H1 (cell line): ENCODE measurements around the gene ARHGEF4. TPM values are rescaled to one million over a fixed set of nuclear protein-coding genes. Genes with fewer than 3 reads are reported as not detected.

Experiments used
- CTCF ChIA-PET: fragments of 300-600 bp; sonication (Branson Sonifier 250); formaldehyde crosslinking; loops from one replicate; lab custom pipeline; 2021; ENCODE audit not compliant: partially characterized antibody; lab: Charles Lee
- POLR2A ChIA-PET: fragments of 300-600 bp; sonication (Branson Sonifier 250); formaldehyde crosslinking; loops from one replicate; lab custom pipeline; 2021; ENCODE audit warnings: inconsistent platforms; ENCODE audit not compliant: partially characterized antibody; lab: Charles Lee
- DNase-seq, 2 experiments: peaks; one replicate each; pipeline versions ENCODE4 v3.0.0 to v3.0.0-alpha.2; 2010 to 2022; ENCODE audit warnings: low spot score in 2 of 2, low read depth in 1 of 2, mixed read lengths in 1 of 2
- FAIRE-seq: peaks from 2 replicates; lab custom pipeline; 2011; peaks lifted over from hg19 to GRCh38; lab: Jason Lieb, UNC
- H2AFZ ChIP-seq: 2 replicates; pipeline ENCODE4 v1.8.1; 2012; ENCODE audit warnings: low read length, inconsistent platforms
- H2AK5ac ChIP-seq: 2 replicates; pipeline ENCODE4 v1.6.1; 2013; ENCODE audit warnings: low read depth, low read length
- H2BK120ac ChIP-seq: replicated peaks from 2 replicates; pipeline ENCODE3; 2013; ENCODE audit warnings: low read depth, low read length, inconsistent platforms
- H2BK12ac ChIP-seq: 2 replicates; pipeline ENCODE4 v1.6.1; 2013; ENCODE audit warnings: low read depth, low read length
- H2BK15ac ChIP-seq: 2 replicates; pipeline ENCODE4 v1.6.1; 2013; ENCODE audit warnings: low read length
- H2BK20ac ChIP-seq: 2 replicates; pipeline ENCODE4 v1.6.1; 2013; ENCODE audit warnings: low read length
- H2BK5ac ChIP-seq: 2 replicates; pipeline ENCODE4 v1.6.1; 2013; ENCODE audit warnings: low read depth, low read length
- H3K14ac ChIP-seq: 2 replicates; pipeline ENCODE4 v1.6.1; 2013; ENCODE audit warnings: inconsistent platforms; ENCODE audit not compliant: insufficient read length
- H3K18ac ChIP-seq: 2 replicates; pipeline ENCODE4 v1.6.1; 2013; ENCODE audit warnings: low read length; ENCODE audit errors: extremely low read depth
- H3K23ac ChIP-seq: 2 replicates; pipeline ENCODE4 v1.6.1; 2013; ENCODE audit warnings: inconsistent platforms; ENCODE audit not compliant: insufficient read length
- H3K23me2 ChIP-seq: 2 replicates; pipeline ENCODE4 v1.6.1; 2013; ENCODE audit warnings: low read depth, low read length
- H3K27ac ChIP-seq: 2 replicates; pipeline ENCODE4 v1.6.1; 2011; ENCODE audit warnings: low read depth, low read length, inconsistent platforms
- H3K27me3 ChIP-seq, 4 experiments: replicated peaks in 1 of 4; 1 replicate in 1 of 4; 2 replicates in 3 of 4; pipeline versions ENCODE4 v1.6.1 to v1.8.1; 2011 to 2013; ENCODE audit warnings: low read length in 3 of 4, mild to moderate bottlenecking in 3 of 4, inconsistent platforms in 2 of 4, mixed read lengths in 2 of 4, moderate library complexity in 1 of 4; ENCODE audit not compliant: control insufficient read depth in 3 of 4, insufficient read depth in 3 of 4; ENCODE audit errors: extremely low read depth in 1 of 4
- H3K36me3 ChIP-seq, 4 experiments: 2 replicates each; pipeline versions ENCODE4 v1.6.1 to v1.8.1; 2011 to 2013; ENCODE audit warnings: mild to moderate bottlenecking in 4 of 4, low read length in 3 of 4, moderate library complexity in 2 of 4, control low read depth in 1 of 4, inconsistent platforms in 1 of 4; ENCODE audit not compliant: insufficient read depth in 4 of 4, control insufficient read depth in 2 of 4
- H3K4ac ChIP-seq: replicated peaks from 2 replicates; pipeline ENCODE3; 2013; ENCODE audit warnings: low read length, low read depth, mixed read lengths, inconsistent platforms; ENCODE audit not compliant: insufficient read length
- H3K4me1 ChIP-seq, 4 experiments: replicated peaks in 1 of 4; 1 replicate in 1 of 4; 2 replicates in 3 of 4; pipeline versions ENCODE4 v1.6.1 to v1.8.1; 2011 to 2013; ENCODE audit warnings: low read length in 3 of 4, inconsistent platforms in 2 of 4, mixed read lengths in 1 of 4; ENCODE audit not compliant: insufficient read depth in 4 of 4, control insufficient read depth in 3 of 4
- H3K4me2 ChIP-seq, 2 experiments: 2 replicates each; pipeline versions ENCODE4 v1.6.1 to v1.8.1; 2011 to 2013; ENCODE audit warnings: low read depth in 2 of 2, low read length in 2 of 2, control low read depth in 1 of 2, inconsistent platforms in 1 of 2, mild to moderate bottlenecking in 1 of 2; ENCODE audit not compliant: insufficient read depth in 1 of 2
- H3K4me3 ChIP-seq, 4 experiments: fragments of 200-600, 300-600 bp in 1 of 4; sonication (generic), shearing (Covaris generic), sonication (Bioruptor Twin) in 1 of 4; 2 replicates each; pipeline versions ENCODE4 v1.5.1 to v1.8.1; 2011 to 2016; ENCODE audit warnings: low read length in 4 of 4, low read depth in 3 of 4, control low read depth in 2 of 4, inconsistent platforms in 2 of 4, mild to moderate bottlenecking in 2 of 4, mixed read lengths in 1 of 4, moderate library complexity in 1 of 4; ENCODE audit not compliant: insufficient read depth in 2 of 4; ENCODE audit errors: extremely low read depth in 1 of 4
- H3K56ac ChIP-seq: replicated peaks from 2 replicates; pipeline ENCODE3; 2013; ENCODE audit warnings: low read depth, mild to moderate bottlenecking, mixed read lengths, low read length, inconsistent platforms; ENCODE audit not compliant: insufficient read length
- H3K79me1 ChIP-seq: 2 replicates; pipeline ENCODE4 v1.6.1; 2013; ENCODE audit warnings: low read depth, low read length, control low read depth
- H3K79me2 ChIP-seq, 2 experiments: 2 replicates each; pipeline versions ENCODE4 v1.6.1 to v1.8.1; 2012 to 2013; ENCODE audit warnings: low read length in 2 of 2, mild to moderate bottlenecking in 2 of 2, inconsistent platforms in 1 of 2; ENCODE audit not compliant: insufficient read depth in 2 of 2, control insufficient read depth in 1 of 2
- H3K9ac ChIP-seq, 4 experiments: replicated peaks in 1 of 4; 1 replicate in 1 of 4; 2 replicates in 3 of 4; pipeline versions ENCODE4 v1.6.1 to v1.8.1; 2011 to 2013; ENCODE audit warnings: low read depth in 3 of 4, low read length in 3 of 4, control low read depth in 2 of 4, mild to moderate bottlenecking in 2 of 4, moderate library complexity in 2 of 4, inconsistent platforms in 1 of 4; ENCODE audit errors: extremely low read depth in 1 of 4
- H3K9me3 ChIP-seq, 2 experiments: 2 replicates each; pipeline versions ENCODE4 v1.6.1 to v1.8.1; 2012 to 2013; ENCODE audit warnings: mild to moderate bottlenecking in 2 of 2, moderate library complexity in 2 of 2, control low read depth in 1 of 2, inconsistent platforms in 1 of 2, low read depth in 1 of 2, low read length in 1 of 2, mixed read lengths in 1 of 2; ENCODE audit not compliant: insufficient read depth in 2 of 2
- H4K20me1 ChIP-seq, 2 experiments: replicated peaks in 1 of 2; 2 replicates each; pipeline versions ENCODE3 to v1.8.1; 2011 to 2013; ENCODE audit warnings: inconsistent platforms in 2 of 2, low read length in 2 of 2, mild to moderate bottlenecking in 1 of 2; ENCODE audit not compliant: insufficient read depth in 2 of 2, control insufficient read depth in 1 of 2
- H4K5ac ChIP-seq: 2 replicates; pipeline ENCODE4 v1.6.1; 2013; ENCODE audit warnings: low read length, low read depth, mixed read lengths, inconsistent platforms; ENCODE audit not compliant: insufficient read length
- H4K8ac ChIP-seq: 2 replicates; pipeline ENCODE4 v1.8.0; 2013; ENCODE audit warnings: mild to moderate bottlenecking, moderate library complexity, low read length, inconsistent platforms; ENCODE audit not compliant: insufficient read depth; ENCODE audit errors: extremely low read depth
- H4K91ac ChIP-seq: replicated peaks from 2 replicates; pipeline ENCODE3; 2013; ENCODE audit warnings: low read length, mixed read lengths, inconsistent platforms; ENCODE audit not compliant: insufficient read length
- ATF3 ChIP-seq: IDR thresholded peaks from 2 replicates; pipeline ENCODE4 v1.6.1; 2011; ENCODE audit warnings: low read depth, mild to moderate bottlenecking, low read length; ENCODE audit not compliant: insufficient read depth
- BACH1 ChIP-seq: IDR thresholded peaks from 2 replicates; pipeline ENCODE4 v1.6.1; 2012; ENCODE audit warnings: low read length, improper control_type of control experiment
- CHD2 ChIP-seq: IDR thresholded peaks from 2 replicates; pipeline ENCODE4 v1.6.1; 2012; ENCODE audit warnings: low read length, improper control_type of control experiment
- E2F6 ChIP-seq: IDR thresholded peaks from 2 replicates; pipeline ENCODE4 v1.6.1; 2012; ENCODE audit warnings: inconsistent platforms
- EP300 ChIP-seq, 2 experiments: IDR thresholded peaks; 1 replicate in 1 of 2; 2 replicates in 1 of 2; pipeline ENCODE4 v1.6.1; 2011 to 2012; ENCODE audit warnings: low read depth in 2 of 2, low read length in 2 of 2, mild to moderate bottlenecking in 2 of 2, borderline replicate concordance in 1 of 2, inconsistent platforms in 1 of 2, moderate library complexity in 1 of 2
- JUND ChIP-seq: IDR thresholded peaks from 2 replicates; pipeline ENCODE4 v1.6.1; 2011; ENCODE audit warnings: mild to moderate bottlenecking, improper control_type of control experiment, low read length
- KDM1A ChIP-seq: fragments of 200-600, 300-600 bp; sonication (generic); IDR thresholded peaks from 2 replicates; pipeline ENCODE4 v1.7.1; 2016; ENCODE audit warnings: mild to moderate bottlenecking, low read length, borderline replicate concordance
- KDM5A ChIP-seq: fragments of 200-600 bp; IDR thresholded peaks from 2 replicates; pipeline ENCODE4 v1.7.1; 2012; ENCODE audit warnings: mild to moderate bottlenecking, low read length, inconsistent platforms, mixed read lengths
- POLR2A ChIP-seq, 2 experiments: IDR thresholded peaks; 1 replicate in 1 of 2; 2 replicates in 1 of 2; pipeline ENCODE4 v1.6.1; 2011; ENCODE audit warnings: low read depth in 2 of 2, low read length in 2 of 2, mild to moderate bottlenecking in 2 of 2; ENCODE audit errors: control extremely low read depth in 1 of 2
- POLR2AphosphoS5 ChIP-seq: IDR thresholded peaks from 2 replicates; pipeline ENCODE4 v1.6.1; 2011; ENCODE audit warnings: low read depth, low read length
- RXRA ChIP-seq: IDR thresholded peaks from 2 replicates; pipeline ENCODE4 v1.6.1; 2011; ENCODE audit warnings: low read depth, mild to moderate bottlenecking, low read length, moderate library complexity; ENCODE audit not compliant: insufficient read depth
- SAP30 ChIP-seq: fragments of 300-600 bp; sonication (generic); IDR thresholded peaks from 2 replicates; pipeline ENCODE4 v1.7.1; 2012; ENCODE audit warnings: low read length, moderate library complexity, mild to moderate bottlenecking, inconsistent platforms; ENCODE audit not compliant: insufficient read depth, insufficient replicate concordance
- SIX5 ChIP-seq: IDR thresholded peaks from 2 replicates; pipeline ENCODE4 v1.6.1; 2011; ENCODE audit warnings: mild to moderate bottlenecking, low read depth, low read length
- YY1 ChIP-seq: IDR thresholded peaks from 2 replicates; pipeline ENCODE4 v1.6.1; 2011; ENCODE audit warnings: low read depth, mild to moderate bottlenecking, low read length
- WGBS, 2 experiments: shearing (Covaris generic) in 1 of 2; methylation state at CpG; one replicate each; pipeline versions ENCODE4 v1.1.6 to v1.1.7; 2013 to 2015; ENCODE audit warnings: low lambda C conversion rate in 2 of 2, mixed read lengths in 2 of 2, inconsistent platforms in 1 of 2, low coverage in 1 of 2, missing lambda C conversion rate in 1 of 2; ENCODE audit not compliant: insufficient replicate concordance in 2 of 2, insufficient coverage in 1 of 2, insufficient read length in 1 of 2; ENCODE audit errors: extremely low coverage in 1 of 2, missing lambda C conversion rate in 1 of 2; 5-methylcytosine and 5-hydroxymethylcytosine counted together
- polyA plus RNA-seq, 7 experiments: library from polyadenylated mRNA; depleted of rRNA in 3 of 7; stranded (reverse) in 5 of 7; unstranded in 2 of 7; fragments of >200 nt in 5 of 7; fragments of 200-250 nt in 2 of 7; gene quantifications; 1 replicate in 5 of 7; 2 replicates in 1 of 7; 4 replicates in 1 of 7; pipeline versions ENCODE4 v1.2.1 to v1.2.3, GENCODE V29; 2011 to 2013; ENCODE audit warnings: missing spikeins in 2 of 7, mixed read lengths in 2 of 7
- total RNA-seq: library from RNA; stranded (reverse); fragmentation: NEBNext Ultra II Directional; extraction: Animal tissue kit (Norgen Biotek cat#: 25700); gene quantifications from 2 replicates; pipeline ENCODE4 v1.2.1, GENCODE V29; 2021

ARHGEF4 gene
- total and polyA plus RNA-seq, 2 of the 8 experiments (the other 6 are each of a cell fraction or from before 2014, with no cell fraction given): 10.6 to 14.6 TPM

GRCh38 chr2:130933501-130933900 lies 96.8 kb downstream of the ARHGEF4 start:
- 78% methylated on average over 2 of the region's 2 CpGs; no CpG with 5 or more reads in 1 of the 2 experiments for WGBS, 2 experiments
- no peaks in the 10 kb centered on the region for H3K79me2 ChIP-seq
- no peak for TF ChIP-seq BACH1
- TF ChIP-seq SIX5: no peak
- TF ChIP-seq CHD2: no peak
- TF ChIP-seq KDM1A: no peak
- no peak for TF ChIP-seq RXRA
- TF ChIP-seq KDM5A: no peak
- no peak for TF ChIP-seq POLR2AphosphoS5
- no peak for TF ChIP-seq YY1
- no peak for TF ChIP-seq E2F6
- TF ChIP-seq SAP30: no peak
- no peak for TF ChIP-seq EP300 (IDR thresholded peaks at IDR 0.05; ENCODE audit: borderline replicate concordance in 1 of 2, low read depth in 2 of 2, low read length in 2 of 2)
- TF ChIP-seq JUND: no peak
- TF ChIP-seq POLR2A (IDR thresholded peaks at IDR 0.05; ENCODE audit: control extremely low read depth in 1 of 2, low read depth in 2 of 2, low read length in 2 of 2): no peak
- TF ChIP-seq ATF3: no peak

More at GRCh38 chr2:130933501-130933900, 96.8 kb downstream of the ARHGEF4 start:
- Histone ChIP-seq H2AFZ (no peak overlapping the region), H3K14ac (no peak overlapping the region), H2BK5ac (no peak overlapping the region), H3K36me3 (no peaks in the 10 kb centered on the region), H3K56ac (no peak overlapping the region), H3K79me1 (no peaks in the 10 kb centered on the region), H2BK20ac (no peak overlapping the region), H3K27ac (no peak overlapping the region), H2BK15ac (no peak overlapping the region), H4K8ac (no peak overlapping the region), H2BK12ac (no peak overlapping the region), H4K20me1 (no peaks in the 10 kb centered on the region), H3K18ac (no peak overlapping the region), H3K27me3 (no peaks in the 10 kb centered on the region), H2AK5ac (no peak overlapping the region), H3K23ac (no peak overlapping the region), H2BK120ac (no peak overlapping the region), H4K5ac (no peak overlapping the region), H3K4me1 (peaks cover 0 to 3% (median 0%) of the 10 kb centered on the region in 4 experiments; a peak in 2 of 7 replicates), H3K23me2 (no peaks in the 10 kb centered on the region), H3K9me3 (0 out of 4 replicates have a peak, but pooled peaks cover 0 to 3% of the 10 kb centered on the region in 2 experiments), H4K91ac (no peak overlapping the region), H3K4me3 (no peak overlapping the region), H3K4ac (no peak overlapping the region), H3K9ac (no peak overlapping the region), H3K4me2 (no peak overlapping the region)
- ChIA-PET POLR2A (interaction anchor here (1.3 kb wide), 1 partner anchor 11 kb away, joined by 4 read pairs; no protein-coding TSS in a partner anchor), CTCF (no interaction called here)
- no peak for DNase-seq
- FAIRE-seq: no peak
